GM12878 (cell line): ENCODE results near the gene ALAS2. TPM values are rescaled to one million over a fixed set of nuclear protein-coding genes. Genes with fewer than 3 reads are reported as not detected.

ENCODE experiments used
- BHLHE40 ChIP-seq, 2 experiments: fragments of 450-650 bp in 1 of 2; IDR thresholded peaks; 2 replicates each; pipeline ENCODE4 v1.6.1; 2011 to 2017; ENCODE audit warnings: low read depth in 2 of 2, borderline replicate concordance in 1 of 2, improper control_type of control experiment in 1 of 2, low read length in 1 of 2, mild to moderate bottlenecking in 1 of 2
- CBX5 ChIP-seq: sonication (generic); IDR thresholded peaks from 2 replicates; pipeline ENCODE4 v1.6.1; 2016; ENCODE audit warnings: low read depth, moderate library complexity, mild to moderate bottlenecking, inconsistent platforms
- CEBPZ ChIP-seq: fragments of 150-350 bp; IDR thresholded peaks from 2 replicates; pipeline ENCODE4 v1.6.1; 2016; ENCODE audit warnings: low read depth, low read length
- CREB1 ChIP-seq: IDR thresholded peaks from 2 replicates; pipeline ENCODE4 v1.6.1; 2012; ENCODE audit warnings: low read depth, mild to moderate bottlenecking, inconsistent platforms
- CREM ChIP-seq: IDR thresholded peaks from 2 replicates; pipeline ENCODE4 v1.6.1; 2014; ENCODE audit warnings: antibody characterized with exemption, low read depth
- E2F4 ChIP-seq: IDR thresholded peaks from 2 replicates; pipeline ENCODE4 v1.6.1; 2012; ENCODE audit warnings: low read depth, low read length, improper control_type of control experiment
- EED ChIP-seq: sonication (generic); IDR thresholded peaks from 2 replicates; pipeline ENCODE4 v1.6.1; 2016; ENCODE audit warnings: antibody characterized with exemption, low read depth
- EGR1 ChIP-seq, 2 experiments: IDR thresholded peaks; 1 replicate in 1 of 2; 2 replicates in 1 of 2; pipeline ENCODE4 v1.6.1; 2011 to 2012; ENCODE audit warnings: low read depth in 2 of 2, low read length in 2 of 2, borderline replicate concordance in 1 of 2, mild to moderate bottlenecking in 1 of 2, moderate library complexity in 1 of 2
- IKZF1 ChIP-seq: fragments of 450-650 bp; conservative IDR thresholded peaks from 2 replicates; pipeline ENCODE4 v1.6.1; 2017; ENCODE audit warnings: antibody characterized with exemption, mild to moderate bottlenecking
- IKZF2 ChIP-seq, 2 experiments: fragments of 450-650 bp; IDR thresholded peaks; 2 replicates each; pipeline ENCODE4 v1.6.1; 2017; ENCODE audit warnings: mild to moderate bottlenecking in 2 of 2, moderate library complexity in 2 of 2
- KDM1A ChIP-seq: fragments of 200-600 bp; sonication (generic); IDR thresholded peaks from 2 replicates; pipeline ENCODE4 v1.6.1; 2016; ENCODE audit warnings: borderline replicate concordance
- LARP7 ChIP-seq: fragments of 450-650 bp; IDR thresholded peaks from 2 replicates; pipeline ENCODE4 v1.6.1; 2017; ENCODE audit warnings: mild to moderate bottlenecking
- NR2C1 ChIP-seq: fragments of 450-650 bp; IDR thresholded peaks from 2 replicates; pipeline ENCODE4 v1.6.1; 2017; ENCODE audit warnings: antibody characterized with exemption, mild to moderate bottlenecking, moderate library complexity
- NRF1 ChIP-seq: conservative IDR thresholded peaks from 2 replicates; pipeline ENCODE4 v1.6.1; 2011; ENCODE audit warnings: mild to moderate bottlenecking, low read depth, low read length, improper control_type of control experiment
- PML ChIP-seq: IDR thresholded peaks from 2 replicates; pipeline ENCODE4 v1.6.1; 2012; ENCODE audit warnings: low read length, inconsistent platforms
- RB1 ChIP-seq: fragments of 450-650 bp; formaldehyde crosslinking; IDR thresholded peaks from 2 replicates; pipeline ENCODE4 v1.6.1; 2017; ENCODE audit warnings: mild to moderate bottlenecking, borderline replicate concordance
- SPI1 ChIP-seq: IDR thresholded peaks from 2 replicates; pipeline ENCODE4 v1.6.1; 2011; ENCODE audit warnings: low read depth, mild to moderate bottlenecking, low read length, moderate library complexity, borderline replicate concordance; ENCODE audit not compliant: insufficient read depth
- SREBF2 ChIP-seq: IDR thresholded peaks from 2 replicates; pipeline ENCODE4 v1.6.1; 2012; ENCODE audit warnings: mild to moderate bottlenecking, low read length
- TAF1 ChIP-seq: IDR thresholded peaks from 2 replicates; pipeline ENCODE4 v1.6.1; 2011; ENCODE audit warnings: mild to moderate bottlenecking, low read depth, low read length, borderline replicate concordance
- YY1 ChIP-seq: IDR thresholded peaks from 2 replicates; pipeline ENCODE4 v1.6.1; 2011; ENCODE audit warnings: low read depth, mild to moderate bottlenecking, low read length
- ZBTB40 ChIP-seq: fragments of 450-650 bp; IDR thresholded peaks from 2 replicates; pipeline ENCODE4 v1.6.1; 2016; ENCODE audit warnings: mild to moderate bottlenecking, moderate library complexity, borderline replicate concordance
- polyA plus RNA-seq, 11 experiments: library from polyadenylated mRNA; depleted of rRNA in 4 of 11; unstranded in 6 of 11; stranded (reverse) in 5 of 11; fragments of >200 nt; fragmentation: Nextera tagmentation in 4 of 11; fragmentation: Illumina TruSeq in 1 of 11; extraction: Ambion mirVana in 4 of 11; extraction: Trizol in 1 of 11; gene quantifications; 1 replicate in 1 of 11; 2 replicates in 10 of 11; pipeline versions ENCODE4 v1.2.1 to v1.2.3, GENCODE V29; 2011 to 2016; ENCODE audit warnings: inconsistent platforms in 2 of 11, missing spikeins in 2 of 11, low read depth in 1 of 11
- total RNA-seq, 4 experiments: library from RNA; depleted of rRNA in 3 of 4; stranded (reverse); fragments of >200 nt in 3 of 4; fragmentation: Illumina TruSeq in 1 of 4; extraction: Trizol in 1 of 4; gene quantifications; 2 replicates each; pipeline versions ENCODE4 v1.2.1 to v1.2.3, GENCODE V29; 2013 to 2021

The ALAS2 gene
- total and polyA plus RNA-seq, 10 of the 15 experiments (the other 5 are each of a cell fraction or from before 2014, with no cell fraction given), result not detected

GRCh38 chrX:54999717-55000598 is 30.8 kb downstream of the ALAS2 start, which contains the start of gene APEX2 (continued):
- TF ChIP-seq CBX5 (no peak), NR2C1 (peak; percentile 62), NRF1 (peak; percentile 47), YY1 (peak; percentile 32; the same call in 1 of the 2 replicates), E2F4 (no peak), CREB1 (peak; percentile 64; the same call in 1 of the 2 replicates), CREM (0 out of 2 replicates have a peak, but pooled peaks have one; percentile 22), SREBF2 (no peak), EED (no peak), KDM1A (no peak), IKZF1 (0 out of 2 replicates have a peak, but pooled peaks have one; percentile 41), PML (peak; percentile 81), ZBTB40 (peak; percentile 60; the same call in 1 of the 2 replicates), RB1 (peak; percentile 43; the same call in 1 of the 2 replicates), SPI1 (peak; percentile 59), BHLHE40 (IDR thresholded peaks at IDR 0.05; ENCODE audit: borderline replicate concordance in 1 of 2, low read depth in 2 of 2, low read length in 1 of 2) (peak in 1 of 2 experiments; percentile 60; a peak in 1 of 4 replicates), LARP7 (0 out of 2 replicates have a peak, but pooled peaks have one; percentile 24), IKZF2 (IDR thresholded peaks at IDR 0.05) (no peak; a peak in 1 of 4 replicates), EGR1 (IDR thresholded peaks at IDR 0.05; ENCODE audit: borderline replicate concordance in 1 of 2, low read depth in 2 of 2, low read length in 2 of 2) (peak in 1 of 2 experiments; percentile 49; a peak in 1 of 3 replicates), TAF1 (peak; percentile 55; the same call in 1 of the 2 replicates), CEBPZ (no peak)
